Astrocyte (in vitro differentiated cells and primary cell): ENCODE data around the gene ANKHD1. TPM values are rescaled to one million over a fixed set of nuclear protein-coding genes. Genes with fewer than 3 reads are reported as not detected.

Experiments
- DNase-seq: peaks from one replicate; pipeline ENCODE4 v3.0.0-alpha.2; 2010; ENCODE audit warnings: low read depth
- FAIRE-seq: peaks from 2 replicates; lab custom pipeline; 2011; peaks lifted over from hg19 to GRCh38; lab: Jason Lieb, UNC
- H2AFZ ChIP-seq: 2 replicates; pipeline ENCODE4 v1.6.0; 2012; ENCODE audit warnings: low read depth, low read length, inconsistent platforms
- H3K27ac ChIP-seq: 2 replicates; pipeline ENCODE4 v1.5.1; 2011; ENCODE audit warnings: low read depth, low read length, inconsistent platforms
- H3K27me3 ChIP-seq: 2 replicates; pipeline ENCODE4 v1.6.0; 2011; ENCODE audit warnings: low read length, inconsistent platforms; ENCODE audit not compliant: insufficient read depth
- H3K36me3 ChIP-seq: 2 replicates; pipeline ENCODE4 v1.5.1; 2011; ENCODE audit warnings: low read length, inconsistent platforms; ENCODE audit not compliant: insufficient read depth
- H3K4me1 ChIP-seq: 2 replicates; pipeline ENCODE4 v1.5.1; 2011; ENCODE audit warnings: low read length, inconsistent platforms; ENCODE audit not compliant: insufficient read depth
- H3K4me2 ChIP-seq: 2 replicates; pipeline ENCODE4 v1.6.0; 2012; ENCODE audit warnings: low read length, inconsistent platforms
- H3K4me3 ChIP-seq: 2 replicates; pipeline ENCODE4 v1.5.1; 2011; ENCODE audit warnings: low read depth, mild to moderate bottlenecking, low read length, inconsistent platforms; ENCODE audit not compliant: insufficient read depth
- H3K79me2 ChIP-seq: 2 replicates; pipeline ENCODE4 v1.6.0; 2012; ENCODE audit warnings: mild to moderate bottlenecking, low read length, inconsistent platforms; ENCODE audit not compliant: insufficient read depth
- H3K9ac ChIP-seq: 2 replicates; pipeline ENCODE4 v1.6.0; 2012; ENCODE audit warnings: mild to moderate bottlenecking, low read length, inconsistent platforms
- H3K9me3 ChIP-seq: 2 replicates; pipeline ENCODE4 v1.5.1; 2012; ENCODE audit warnings: low read depth, mild to moderate bottlenecking, low read length, inconsistent platforms; ENCODE audit not compliant: insufficient read depth
- H4K20me1 ChIP-seq: 2 replicates; pipeline ENCODE4 v1.6.0; 2012; ENCODE audit warnings: low read length, inconsistent platforms; ENCODE audit not compliant: insufficient read depth
- H3K27ac Mint-ChIP-seq: one replicate; pipeline ENCODE4 v1.8.0; 2021; ENCODE audit warnings: mild to moderate bottlenecking, mixed read lengths; ENCODE audit not compliant: unreplicated experiment
- H3K27me3 Mint-ChIP-seq: one replicate; pipeline ENCODE4 v1.8.0; 2021; ENCODE audit warnings: low read depth, mixed read lengths; ENCODE audit not compliant: unreplicated experiment
- H3K36me3 Mint-ChIP-seq: one replicate; pipeline ENCODE4 v1.8.0; 2021; ENCODE audit warnings: low read depth, mixed read lengths; ENCODE audit not compliant: unreplicated experiment
- H3K4me1 Mint-ChIP-seq: one replicate; pipeline ENCODE4 v1.8.0; 2021; ENCODE audit warnings: low read depth, mixed read lengths; ENCODE audit not compliant: unreplicated experiment
- H3K4me3 Mint-ChIP-seq: one replicate; pipeline ENCODE4 v1.8.0; 2021; ENCODE audit warnings: mild to moderate bottlenecking, moderate library complexity, mixed read lengths; ENCODE audit not compliant: unreplicated experiment
- H3K9me3 Mint-ChIP-seq: one replicate; pipeline ENCODE4 v1.8.0; 2021; ENCODE audit warnings: mild to moderate bottlenecking, mixed read lengths; ENCODE audit not compliant: unreplicated experiment
- EZH2 ChIP-seq: IDR thresholded peaks from 2 replicates; pipeline ENCODE4 v1.6.1; 2012; ENCODE audit warnings: mild to moderate bottlenecking, low read length, inconsistent platforms; ENCODE audit not compliant: insufficient read depth
- total RNA-seq: library from RNA; stranded (reverse); gene quantifications from 2 replicates; pipeline ENCODE4 v1.2.1, GENCODE V29; 2021
- TF ChIP-seq, protein P1 (sequence below): IDR thresholded peaks from 2 replicates; pipeline ENCODE4 v1.5.1; 2011; ENCODE audit warnings: low read depth, mild to moderate bottlenecking, inconsistent platforms, low read length, moderate library complexity; ENCODE audit not compliant: insufficient read depth

The ANKHD1 gene
- total RNA-seq, 1 donor from 2014 or later: 56.5 TPM

GRCh38 chr5:140551872-140552271, 150.2 kb downstream of the ANKHD1 start:
- H3K27me3 Mint-ChIP-seq: no peaks in the 10 kb centered on the region
- Histone ChIP-seq H3K4me3 (no peak overlapping the region), H3K79me2 (peaks cover 51% of the 10 kb centered on the region), H3K36me3 (peaks cover 36% of the 10 kb centered on the region), H3K4me1 (peaks cover 37% of the 10 kb centered on the region), H2AFZ (no peak overlapping the region), H3K27me3 (no peaks in the 10 kb centered on the region), H4K20me1 (peaks cover 84% of the 10 kb centered on the region), H3K9ac (no peak overlapping the region), H3K4me2 (no peak overlapping the region), H3K27ac (no peak overlapping the region), H3K9me3 (no peaks in the 10 kb centered on the region)
- H3K4me1 Mint-ChIP-seq: peaks cover 42% of the 10 kb centered on the region
- H3K4me3 Mint-ChIP-seq: no peak overlapping the region
- TF ChIP-seq, protein P1, sequence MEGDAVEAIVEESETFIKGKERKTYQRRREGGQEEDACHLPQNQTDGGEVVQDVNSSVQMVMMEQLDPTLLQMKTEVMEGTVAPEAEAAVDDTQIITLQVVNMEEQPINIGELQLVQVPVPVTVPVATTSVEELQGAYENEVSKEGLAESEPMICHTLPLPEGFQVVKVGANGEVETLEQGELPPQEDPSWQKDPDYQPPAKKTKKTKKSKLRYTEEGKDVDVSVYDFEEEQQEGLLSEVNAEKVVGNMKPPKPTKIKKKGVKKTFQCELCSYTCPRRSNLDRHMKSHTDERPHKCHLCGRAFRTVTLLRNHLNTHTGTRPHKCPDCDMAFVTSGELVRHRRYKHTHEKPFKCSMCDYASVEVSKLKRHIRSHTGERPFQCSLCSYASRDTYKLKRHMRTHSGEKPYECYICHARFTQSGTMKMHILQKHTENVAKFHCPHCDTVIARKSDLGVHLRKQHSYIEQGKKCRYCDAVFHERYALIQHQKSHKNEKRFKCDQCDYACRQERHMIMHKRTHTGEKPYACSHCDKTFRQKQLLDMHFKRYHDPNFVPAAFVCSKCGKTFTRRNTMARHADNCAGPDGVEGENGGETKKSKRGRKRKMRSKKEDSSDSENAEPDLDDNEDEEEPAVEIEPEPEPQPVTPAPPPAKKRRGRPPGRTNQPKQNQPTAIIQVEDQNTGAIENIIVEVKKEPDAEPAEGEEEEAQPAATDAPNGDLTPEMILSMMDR: no peak
- no peak for TF ChIP-seq EZH2
- peaks cover 37% of the 10 kb centered on the region for H3K36me3 Mint-ChIP-seq
- H3K27ac Mint-ChIP-seq: no peak overlapping the region
- DNase-seq: no peak
- H3K9me3 Mint-ChIP-seq: no peaks in the 10 kb centered on the region
- no peak for FAIRE-seq

DNA sequence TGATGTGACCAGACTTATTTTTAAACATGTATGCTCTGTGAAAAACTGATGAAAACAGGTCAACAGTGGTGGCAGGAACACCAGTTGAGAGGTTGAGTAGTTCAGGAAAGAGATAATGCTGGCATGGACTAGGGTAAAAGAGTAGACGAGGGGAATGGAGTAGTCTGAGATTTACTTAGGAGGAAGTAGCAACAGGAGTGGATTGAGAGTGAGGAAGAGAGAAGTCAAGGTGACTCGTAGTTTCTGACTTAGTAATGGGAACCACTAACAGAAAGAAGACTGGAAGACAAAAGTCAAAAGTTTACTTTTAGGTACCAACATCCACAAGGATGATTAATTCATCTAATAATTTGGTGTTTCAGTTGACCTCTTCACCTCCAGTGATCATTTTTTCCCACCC, 152.0 kb downstream of the ANKHD1 start:
- H3K4me3 Mint-ChIP-seq: peak overlapping the region; percentile 40
- no peaks in the 10 kb centered on the region for H3K27me3 ChIP-seq
- no peaks in the 10 kb centered on the region for H3K9me3 Mint-ChIP-seq
- no peaks in the 10 kb centered on the region for H3K27me3 Mint-ChIP-seq
- H3K9ac ChIP-seq: no peak overlapping the region
- peaks cover 29% of the 10 kb centered on the region for H3K4me1 ChIP-seq
- H3K4me3 ChIP-seq: no peak overlapping the region
- TF ChIP-seq EZH2: no peak
- TF ChIP-seq, protein P1: no peak
- peaks cover 76% of the 10 kb centered on the region for H4K20me1 ChIP-seq
- H3K4me1 Mint-ChIP-seq: peaks cover 40% of the 10 kb centered on the region
- H3K36me3 Mint-ChIP-seq: peaks cover 35% of the 10 kb centered on the region
- no peak for FAIRE-seq
- peak overlapping the region; percentile 17 for H3K27ac Mint-ChIP-seq
- no peaks in the 10 kb centered on the region for H3K9me3 ChIP-seq
- H3K36me3 ChIP-seq: peaks cover 36% of the 10 kb centered on the region
- no peak overlapping the region for H2AFZ ChIP-seq
- peak overlapping the region; percentile 86 for H3K4me2 ChIP-seq
- H3K79me2 ChIP-seq: peaks cover 58% of the 10 kb centered on the region
- no peak overlapping the region for H3K27ac ChIP-seq
- no peak for DNase-seq

DNA sequence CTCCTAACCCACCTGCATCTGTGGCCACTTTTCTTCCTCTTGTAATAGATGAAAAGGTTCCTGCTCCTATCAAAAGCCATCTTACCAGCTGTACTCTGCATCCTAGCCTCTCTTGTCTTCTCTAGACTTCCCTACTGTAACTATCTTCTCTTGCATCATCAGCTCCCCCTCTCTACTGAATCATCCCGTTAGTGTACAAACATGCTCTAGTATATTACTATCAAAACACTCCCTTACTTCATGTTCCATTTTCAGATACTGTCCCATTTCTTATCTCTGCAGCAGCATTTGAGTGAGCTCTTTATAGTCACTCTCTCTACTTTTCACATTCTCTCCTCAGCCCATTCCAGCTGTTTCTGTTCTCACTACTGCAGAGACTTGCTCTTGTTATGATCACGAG, 152.8 kb downstream of the ANKHD1 start:
- Histone ChIP-seq H3K27ac (no peak overlapping the region), H2AFZ (no peak overlapping the region), H3K4me1 (peaks cover 29% of the 10 kb centered on the region), H3K27me3 (no peaks in the 10 kb centered on the region), H3K4me3 (no peak overlapping the region), H3K79me2 (peaks cover 58% of the 10 kb centered on the region), H3K9me3 (no peaks in the 10 kb centered on the region), H4K20me1 (peaks cover 68% of the 10 kb centered on the region), H3K4me2 (peak overlapping the region; percentile 86), H3K36me3 (peaks cover 31% of the 10 kb centered on the region), H3K9ac (no peak overlapping the region)
- H3K9me3 Mint-ChIP-seq: no peaks in the 10 kb centered on the region
- peaks cover 33% of the 10 kb centered on the region for H3K36me3 Mint-ChIP-seq
- no peaks in the 10 kb centered on the region for H3K27me3 Mint-ChIP-seq
- TF ChIP-seq, protein P1: no peak
- no peak for TF ChIP-seq EZH2
- no peak overlapping the region for H3K27ac Mint-ChIP-seq
- no peak for FAIRE-seq
- peaks cover 32% of the 10 kb centered on the region for H3K4me1 Mint-ChIP-seq
- DNase-seq: peak; percentile 25
- H3K4me3 Mint-ChIP-seq: peak overlapping the region; percentile 90
